Fibroblast of lung (primary cell): Measurements from ENCODE around the gene REPS2. TPM values are rescaled to one million over a fixed set of nuclear protein-coding genes. Genes with fewer than 3 reads are reported as not detected.
"Not testable (repeated sequence)": the region's sequence is repeated elsewhere in the genome, so short reads cannot be mapped to it uniquely, and the experiment has no call there.

Experiments
- DNase-seq, 2 donors: peaks; one replicate each; pipeline versions ENCODE4 v3.0.0 to v3.0.0-alpha.2; 2010; ENCODE audit warnings: low read depth in 2 of 2
- H2AFZ ChIP-seq: 2 replicates; pipeline ENCODE4 v1.5.1; 2012; ENCODE audit warnings: low read length, control low read depth, inconsistent platforms
- H3K27ac ChIP-seq: 2 replicates; pipeline ENCODE4 v1.5.1; 2011; ENCODE audit warnings: low read length, control low read depth; ENCODE audit not compliant: insufficient read depth
- H3K27me3 ChIP-seq: 2 replicates; pipeline ENCODE4 v1.5.1; 2011; ENCODE audit warnings: mild to moderate bottlenecking, low read length; ENCODE audit not compliant: control insufficient read depth, insufficient read depth
- H3K36me3 ChIP-seq: 2 replicates; pipeline ENCODE4 v1.5.1; 2011; ENCODE audit warnings: low read length; ENCODE audit not compliant: control insufficient read depth, insufficient read depth
- H3K4me1 ChIP-seq: 2 replicates; pipeline ENCODE4 v1.5.1; 2011; ENCODE audit warnings: low read length; ENCODE audit not compliant: control insufficient read depth, insufficient read depth; ENCODE audit errors: extremely low read depth
- H3K4me2 ChIP-seq: 2 replicates; pipeline ENCODE4 v1.5.1; 2011; ENCODE audit warnings: low read length, control low read depth; ENCODE audit not compliant: insufficient read depth; ENCODE audit errors: extremely low read depth
- H3K4me3 ChIP-seq, 4 experiments: fragments of 200-600 bp in 1 of 4; sonication (generic) in 1 of 4; replicated peaks in 1 of 4; 2 replicates each; pipeline ENCODE4 v1.5.1; 2011 to 2016; ENCODE audit warnings: low read length in 4 of 4, low read depth in 3 of 4, mild to moderate bottlenecking in 3 of 4, control low read depth in 2 of 4, inconsistent platforms in 1 of 4, mixed read lengths in 1 of 4; ENCODE audit not compliant: insufficient read depth in 1 of 4; ENCODE audit errors: control extremely low read depth in 1 of 4
- H3K79me2 ChIP-seq: 2 replicates; pipeline ENCODE4 v1.5.1; 2012; ENCODE audit warnings: mild to moderate bottlenecking, low read length, inconsistent platforms; ENCODE audit not compliant: control insufficient read depth, insufficient read depth
- H3K9ac ChIP-seq: 2 replicates; pipeline ENCODE4 v1.5.1; 2011; ENCODE audit warnings: mild to moderate bottlenecking, low read length, control low read depth; ENCODE audit not compliant: insufficient read depth
- H3K9me3 ChIP-seq: 2 replicates; pipeline ENCODE4 v1.5.1; 2012; ENCODE audit warnings: low read depth, low read length; ENCODE audit not compliant: control insufficient read depth, insufficient read depth
- H4K20me1 ChIP-seq: 2 replicates; pipeline ENCODE4 v1.5.1; 2011; ENCODE audit warnings: low read length; ENCODE audit not compliant: control insufficient read depth, insufficient read depth; ENCODE audit errors: extremely low read depth
- CTCF ChIP-seq, 2 donors: IDR thresholded peaks in 1 of 2; conservative IDR thresholded peaks in 1 of 2; 1 replicate in 1 of 2; 2 replicates in 1 of 2; pipeline ENCODE4 v1.5.1; 2011 to 2012; ENCODE audit warnings: low read length in 2 of 2, control low read depth in 1 of 2, inconsistent platforms in 1 of 2, low read depth in 1 of 2, mild to moderate bottlenecking in 1 of 2
- EZH2 ChIP-seq: IDR thresholded peaks from 2 replicates; pipeline ENCODE4 v1.5.1; 2012; ENCODE audit warnings: low read length, control low read depth, mild to moderate bottlenecking; ENCODE audit errors: missing control alignments
- polyA plus RNA-seq, 2 donors: library from polyadenylated mRNA; depleted of rRNA in 1 of 2; stranded (reverse) in 1 of 2; unstranded in 1 of 2; fragments of >200 nt; gene quantifications; 2 replicates each; pipeline ENCODE4 v1.2.1, GENCODE V29; 2011 to 2012; ENCODE audit warnings: missing spikeins in 1 of 2
- total RNA-seq: library from RNA; depleted of rRNA; stranded (reverse); fragments of >200 nt; gene quantifications from 2 replicates; pipeline ENCODE4 v1.2.1, GENCODE V29; 2014

The REPS2 gene
- total and polyA plus RNA-seq, 2 donors (not counting 1 experiment from before 2014, with no cell fraction given) = 0.27 to 0.50 TPM

- H3K79me2 ChIP-seq = no peaks in the 10 kb centered on the region
- H3K27me3 ChIP-seq = no peaks in the 10 kb centered on the region
- no peaks in the 10 kb centered on the region for H3K9me3 ChIP-seq
- H3K9ac ChIP-seq = no peak overlapping the region
- TF ChIP-seq EZH2 = no peak
- TF ChIP-seq CTCF (conservative IDR thresholded peaks at IDR 0.05 in 1 of 2, IDR thresholded peaks at IDR 0.05 in 1 of 2; ENCODE audit: low read depth in 1 of 2, low read length in 2 of 2) = no peak
- H3K36me3 ChIP-seq = no peaks in the 10 kb centered on the region
- no peak overlapping the region for H3K4me3 ChIP-seq
- H4K20me1 ChIP-seq = no peaks in the 10 kb centered on the region
- no peak overlapping the region for H2AFZ ChIP-seq
- no peak overlapping the region for H3K27ac ChIP-seq
- no peak for DNase-seq
- H3K4me2 ChIP-seq = no peak overlapping the region
- H3K4me1 ChIP-seq = no peaks in the 10 kb centered on the region
These were observed 11.3 kb downstream of the REPS2 start for GRCh38 chrX:16957751-16958150.

GRCh38 chrX:16958356-16958755 lies 11.9 kb downstream of the REPS2 start:
- no peak for TF ChIP-seq CTCF (conservative IDR thresholded peaks at IDR 0.05 in 1 of 2, IDR thresholded peaks at IDR 0.05 in 1 of 2; ENCODE audit: low read depth in 1 of 2, low read length in 2 of 2)
- no peak for TF ChIP-seq EZH2
- no peaks in the 10 kb centered on the region for H3K36me3 ChIP-seq
- no peak overlapping the region for H3K4me2 ChIP-seq
- H3K27ac ChIP-seq = no peak overlapping the region
- H3K9me3 ChIP-seq = no peaks in the 10 kb centered on the region
- no peak overlapping the region for H3K4me3 ChIP-seq
- no peaks in the 10 kb centered on the region for H3K79me2 ChIP-seq
- no peak overlapping the region for H2AFZ ChIP-seq
- H3K9ac ChIP-seq = no peak overlapping the region
- no peaks in the 10 kb centered on the region for H3K27me3 ChIP-seq
- no peaks in the 10 kb centered on the region for H4K20me1 ChIP-seq
- no peaks in the 10 kb centered on the region for H3K4me1 ChIP-seq
- no peak for DNase-seq

- H3K4me2 ChIP-seq, H3K4me3 ChIP-seq, H4K20me1 ChIP-seq, H3K79me2 ChIP-seq, DNase-seq, H3K9me3 ChIP-seq, H3K36me3 ChIP-seq, H3K4me1 ChIP-seq, H3K27ac ChIP-seq, H2AFZ ChIP-seq, H3K9ac ChIP-seq, H3K27me3 ChIP-seq: not testable (repeated sequence)
These were observed 16.2 kb downstream of the REPS2 start for GRCh38 chrX:16962661-16963060.
